ENCODE results near the gene IL20RB. TPM values are rescaled to one million over a fixed set of nuclear protein-coding genes. Genes with fewer than 3 reads are reported as not detected.
A peak's percentile ranks its signal among the peaks of the same experiment; 100 is the strongest.

Gene IL20RB
- total and polyA plus RNA-seq, 2 of the 13 experiments (the other 11 are each of a cell fraction or from before 2014, with no cell fraction given), result 0.22 to 0.32 TPM

GRCh38 chr3:137012097-137012501, 54.3 kb downstream of the IL20RB start (continued):
- no peak for TF ChIP-seq MAFF (IDR thresholded peaks at IDR 0.05; ENCODE audit: low read depth, low read length)
- no peak for TF ChIP-seq ZNF607 (CRISPR knock-in tag; IDR thresholded peaks at IDR 0.05; ENCODE audit: borderline replicate concordance)
- no peak for TF ChIP-seq RELA (CRISPR knock-in tag; IDR thresholded peaks at IDR 0.05)
- no peak for TF ChIP-seq ZNF724P (CRISPR knock-in tag; IDR thresholded peaks at IDR 0.05; ENCODE audit: borderline replicate concordance)
- TF ChIP-seq ZC3H4 (CRISPR knock-in tag; IDR thresholded peaks at IDR 0.05; ENCODE audit: borderline replicate concordance), result no peak
- no peak for TF ChIP-seq ZNF562 (CRISPR knock-in tag; IDR thresholded peaks at IDR 0.05; ENCODE audit: borderline replicate concordance)

DNA sequence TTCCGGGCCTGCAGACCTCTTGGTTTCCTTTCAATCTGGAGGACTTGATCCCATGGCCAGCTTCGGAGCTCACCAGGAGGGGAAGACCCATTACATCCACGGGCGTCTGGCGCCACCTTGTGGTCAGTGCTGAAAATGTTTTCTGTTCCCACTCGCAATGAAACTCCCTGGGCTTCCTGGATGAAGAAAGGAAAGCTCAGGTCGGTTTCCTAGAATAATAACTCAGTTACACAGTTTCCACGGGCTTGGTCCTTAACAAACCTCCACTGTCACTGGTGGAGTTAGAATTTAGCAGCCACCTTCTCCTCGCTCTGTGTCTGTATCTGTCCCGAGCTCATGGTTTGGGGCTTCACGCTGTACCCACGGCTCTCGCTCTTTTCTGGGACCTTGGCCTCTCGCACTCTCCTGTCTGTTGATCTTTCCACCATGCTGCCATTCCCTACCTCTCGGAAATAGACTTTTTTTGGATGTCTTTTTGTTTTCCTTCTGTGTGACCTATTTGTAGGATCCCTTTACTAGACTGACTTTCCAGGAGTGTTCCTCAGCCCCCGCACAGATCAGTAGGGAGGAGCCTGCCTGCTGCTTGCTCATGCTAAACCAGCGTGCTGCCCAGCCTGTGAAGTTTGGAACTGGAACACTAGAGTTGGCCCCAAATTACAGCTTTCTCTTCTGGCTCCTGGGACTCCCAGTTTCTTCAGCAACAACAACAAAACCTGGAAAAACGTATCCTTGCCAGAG, 56.3 kb downstream of the IL20RB start:
- POLR2A ChIA-PET, result interaction anchor here (0.7 to 2.0 kb wide), 6 partner anchors 9 to 828 kb away, joined by 3 to 41 read pairs (median 5); partner anchors contain the start of genes NCK1 and STAG1
- DNase-seq (ENCODE audit: low spot score) (peak; percentile 82), FAIRE-seq (peak; percentile 90), ATAC-seq (peak; percentile 94)
- CTCF ChIA-PET (ENCODE audit: low intra/inter-chr PET ratio, low total read pairs), result interaction anchor here (0.7 to 3.0 kb wide), 5 partner anchors 65 to 939 kb away, joined by 4 to 45 read pairs (median 8); partner anchors contain the start of gene STAG1
- Histone ChIP-seq H2AFZ (ENCODE audit: low read length) (peak overlapping the region; percentile 94), H4K20me1 (ENCODE audit: insufficient read depth, low read length) (no peaks in the 10 kb centered on the region), H3K9me3 (ENCODE audit: low read length) (no peaks in the 10 kb centered on the region), H3K4me3 (replicated peaks in 1 of 3; ENCODE audit: insufficient read depth in 1 of 3, low read depth in 2 of 3, low read length in 3 of 3) (peak overlapping the region; percentile 54 to 86 (median 73)), H3K4me2 (ENCODE audit: low read depth, low read length) (peak overlapping the region; percentile 93), H3K79me2 (ENCODE audit: insufficient read depth, low read length) (no peaks in the 10 kb centered on the region), H3K27me3 (ENCODE audit: control insufficient read depth in 1 of 2, insufficient read depth in 2 of 2, low read length in 2 of 2) (no peaks in the 10 kb centered on the region; a peak in 1 of 5 replicates), H3K27ac (ENCODE audit: extremely low read length, insufficient read depth, low read length) (peak overlapping the region; percentile 63), H3K4me1 (ENCODE audit: insufficient read depth, low read length) (peaks cover 16% of the 10 kb centered on the region), H3K9ac (ENCODE audit: insufficient read depth, low read depth, low read length) (peak overlapping the region; percentile 74), H3K36me3 (replicated peaks in 1 of 2; ENCODE audit: control insufficient read depth in 1 of 2, insufficient read depth in 2 of 2, low read length in 2 of 2) (no peaks in the 10 kb centered on the region)
- no TSS peak for BruUV-seq (replicated peaks)
- in situ Hi-C loops (cut with HindIII; ENCODE audit: extremely low pct_ligation_motif_present, low pct_unique_long_range_greater_than_20kb), result loop anchor here (5.0 to 25.0 kb wide), 3 partner anchors 257 to 939 kb away; no protein-coding TSS in a partner anchor
- WGBS (ENCODE audit: low lambda C conversion rate), result 3% methylated on average over 18 of the region's 18 CpGs
- intact Hi-C loops (cut with micrococcal nuclease; ENCODE audit: unreplicated experiment), result loop anchor here (1.0 to 2.0 kb wide), 6 partner anchors 65 to 939 kb away; partner anchors contain the start of gene NCK1
- no peak for TF ChIP-seq ZNF784 (CRISPR knock-in tag; IDR thresholded peaks at IDR 0.05; ENCODE audit: borderline replicate concordance)
- 0 out of 2 replicates have a peak, but pooled peaks have one; percentile 63 for TF ChIP-seq ZNF224 (CRISPR knock-in tag; IDR thresholded peaks at IDR 0.05)
- 0 out of 2 replicates have a peak, but pooled peaks have one; percentile 35 for TF ChIP-seq REPIN1 (CRISPR knock-in tag; IDR thresholded peaks at IDR 0.05; ENCODE audit: borderline replicate concordance, low read depth)
- TF ChIP-seq, protein P1, sequence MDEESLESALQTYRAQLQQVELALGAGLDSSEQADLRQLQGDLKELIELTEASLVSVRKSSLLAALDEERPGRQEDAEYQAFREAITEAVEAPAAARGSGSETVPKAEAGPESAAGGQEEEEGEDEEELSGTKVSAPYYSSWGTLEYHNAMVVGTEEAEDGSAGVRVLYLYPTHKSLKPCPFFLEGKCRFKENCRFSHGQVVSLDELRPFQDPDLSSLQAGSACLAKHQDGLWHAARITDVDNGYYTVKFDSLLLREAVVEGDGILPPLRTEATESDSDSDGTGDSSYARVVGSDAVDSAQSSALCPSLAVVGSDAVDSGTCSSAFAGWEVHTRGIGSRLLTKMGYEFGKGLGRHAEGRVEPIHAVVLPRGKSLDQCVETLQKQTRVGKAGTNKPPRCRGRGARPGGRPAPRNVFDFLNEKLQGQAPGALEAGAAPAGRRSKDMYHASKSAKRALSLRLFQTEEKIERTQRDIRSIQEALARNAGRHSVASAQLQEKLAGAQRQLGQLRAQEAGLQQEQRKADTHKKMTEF (CRISPR knock-in tag; IDR thresholded peaks at IDR 0.05), result peak; percentile 43
- TF ChIP-seq FOXM1 (CRISPR knock-in tag; IDR thresholded peaks at IDR 0.05), result no peak
- TF ChIP-seq, protein P2, sequence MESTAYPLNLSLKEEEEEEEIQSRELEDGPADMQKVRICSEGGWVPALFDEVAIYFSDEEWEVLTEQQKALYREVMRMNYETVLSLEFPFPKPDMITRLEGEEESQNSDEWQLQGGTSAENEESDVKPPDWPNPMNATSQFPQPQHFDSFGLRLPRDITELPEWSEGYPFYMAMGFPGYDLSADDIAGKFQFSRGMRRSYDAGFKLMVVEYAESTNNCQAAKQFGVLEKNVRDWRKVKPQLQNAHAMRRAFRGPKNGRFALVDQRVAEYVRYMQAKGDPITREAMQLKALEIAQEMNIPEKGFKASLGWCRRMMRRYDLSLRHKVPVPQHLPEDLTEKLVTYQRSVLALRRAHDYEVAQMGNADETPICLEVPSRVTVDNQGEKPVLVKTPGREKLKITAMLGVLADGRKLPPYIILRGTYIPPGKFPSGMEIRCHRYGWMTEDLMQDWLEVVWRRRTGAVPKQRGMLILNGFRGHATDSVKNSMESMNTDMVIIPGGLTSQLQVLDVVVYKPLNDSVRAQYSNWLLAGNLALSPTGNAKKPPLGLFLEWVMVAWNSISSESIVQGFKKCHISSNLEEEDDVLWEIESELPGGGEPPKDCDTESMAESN (CRISPR knock-in tag; conservative IDR thresholded peaks at IDR 0.05), result peak; percentile 46; the same call in 1 of the 2 replicates
- no peak for TF ChIP-seq ZNF775 (CRISPR knock-in tag; IDR thresholded peaks at IDR 0.05; ENCODE audit: borderline replicate concordance)
- 0 out of 2 replicates have a peak, but pooled peaks have one; percentile 52 for TF ChIP-seq ZNF235 (CRISPR knock-in tag; IDR thresholded peaks at IDR 0.05; ENCODE audit: borderline replicate concordance)
- TF ChIP-seq ZNF777 (CRISPR knock-in tag; IDR thresholded peaks at IDR 0.05), result no peak
- no peak for TF ChIP-seq E2F5 (CRISPR knock-in tag; conservative IDR thresholded peaks at IDR 0.05)
- TF ChIP-seq HOXA3 (CRISPR knock-in tag; IDR thresholded peaks at IDR 0.05), result no peak; the same call in 1 of the 2 replicates

Data from HepG2 (cell line).